HG03095 (cell line): ENCODE data around the gene TMBIM1.
A peak's percentile ranks its signal among the peaks of the same experiment; 100 is the strongest.

Experiments
- ATAC-seq: cut with Tn5 transposase; IDR thresholded peaks from one replicate; pipeline ENCODE4 v1.9.1; 2021; ENCODE audit warnings: moderate library complexity; ENCODE audit not compliant: unreplicated experiment

Gene TMBIM1

GRCh38 chr2:218293715-218294429 lies 1.6 kb upstream of the TMBIM1 start:
- no peak for ATAC-seq

GRCh38 chr2:218291318-218292047 lies 820 bp downstream of the TMBIM1 start:
- no peak for ATAC-seq

- peak; percentile 52 for ATAC-seq
Observed at GRCh38 chr2:218290316-218291261, 1.7 kb downstream of the TMBIM1 start.

GRCh38 chr2:218289639-218290315 lies 2.5 kb downstream of the TMBIM1 start:
- no peak for ATAC-seq

- ATAC-seq, result peak; percentile 66
Observed at GRCh38 chr2:218286570-218287459, 5.5 kb downstream of the TMBIM1 start.

- ATAC-seq, result no peak
Observed at GRCh38 chr2:218285604-218286003, 6.7 kb downstream of the TMBIM1 start.

GRCh38 chr2:218284106-218284811 lies 8.0 kb downstream of the TMBIM1 start:
- peak; percentile 41 for ATAC-seq

GRCh38 chr2:218282173-218282991 lies 9.9 kb downstream of the TMBIM1 start:
- ATAC-seq, result no peak

- ATAC-seq, result no peak
Observed at GRCh38 chr2:218281449-218281848, 10.9 kb downstream of the TMBIM1 start.

GRCh38 chr2:218280260-218280870 lies 11.9 kb downstream of the TMBIM1 start:
- no peak for ATAC-seq

- ATAC-seq, result no peak
Observed at GRCh38 chr2:218278531-218279360, 13.6 kb downstream of the TMBIM1 start.

GRCh38 chr2:218277921-218278320 lies 14.4 kb downstream of the TMBIM1 start:
- no peak for ATAC-seq

GRCh38 chr2:218276986-218277755 lies 15.1 kb downstream of the TMBIM1 start:
- ATAC-seq, result no peak

- no peak for ATAC-seq
Observed at GRCh38 chr2:218275371-218276072, 16.8 kb downstream of the TMBIM1 start.

- ATAC-seq, result no peak
Observed at GRCh38 chr2:218274586-218274985, 17.7 kb downstream of the TMBIM1 start.

GRCh38 chr2:218273908-218274249 lies 18.4 kb downstream of the TMBIM1 start:
- no peak for ATAC-seq
